ENCODE results near the gene MAPKAP1. TPM values are rescaled to one million over a fixed set of nuclear protein-coding genes. Genes with fewer than 3 reads are reported as not detected.

The MAPKAP1 gene
- total and polyA plus RNA-seq, 9 of the 15 experiments (the other 6 are each of a cell fraction or from before 2014, with no cell fraction given), result 2.6 to 82.1 (median 61.1) TPM

- Histone ChIP-seq H4K20me1 (replicated peaks; ENCODE audit: control insufficient read depth, insufficient read depth, low read length) (no peaks in the 10 kb centered on the region), H2AFZ (ENCODE audit: low read depth, low read length) (no peak overlapping the region), H3K4me1 (replicated peaks in 1 of 2; ENCODE audit: control insufficient read depth in 2 of 2, insufficient read depth in 2 of 2, low read length in 2 of 2) (no peaks in the 10 kb centered on the region; a peak in 1 of 5 replicates), H3K27me3 (ENCODE audit: control insufficient read depth in 2 of 2, insufficient read depth in 2 of 2, low read length in 2 of 2) (no peaks in the 10 kb centered on the region), H3K9me1 (ENCODE audit: control insufficient read depth, insufficient read depth, low read length) (no peaks in the 10 kb centered on the region), H3K36me3 (ENCODE audit: control insufficient read depth, insufficient read depth, low read length) (no peaks in the 10 kb centered on the region; the same call in 2 of the 3 replicates), H3K4me2 (ENCODE audit: insufficient read depth, low read length) (no peak overlapping the region), H3K79me2 (ENCODE audit: control insufficient read depth, insufficient read depth, low read length) (no peaks in the 10 kb centered on the region), H3K9me3 (replicated peaks; ENCODE audit: control insufficient read depth, insufficient read depth, low read depth, low read length) (no peaks in the 10 kb centered on the region), H3K9ac (ENCODE audit: insufficient read depth in 1 of 2, low read depth in 2 of 2, low read length in 2 of 2) (no peak overlapping the region), H3K27ac (ENCODE audit: extremely low read depth, low read depth, low read length) (no peak overlapping the region), H3K4me3 (no peak overlapping the region)
- POLR2A ChIA-PET, result no interaction called here
- FAIRE-seq (no peak), ATAC-seq (no peak), DNase-seq (ENCODE audit: extremely low read depth in 1 of 4, low spot score in 3 of 4) (no peak)
- TF ChIP-seq TCF7 (IDR thresholded peaks at IDR 0.05; ENCODE audit: borderline replicate concordance) (no peak), ASH1L (IDR thresholded peaks at IDR 0.05; ENCODE audit: borderline replicate concordance, low read depth, partially characterized antibody) (no peak), BRD9 (IDR thresholded peaks at IDR 0.05; ENCODE audit: low read depth, partially characterized antibody) (no peak), RAD51 (IDR thresholded peaks at IDR 0.05; ENCODE audit: borderline replicate concordance, low read depth) (no peak), ZNF23 (CRISPR knock-in tag; IDR thresholded peaks at IDR 0.05) (no peak), TEAD4 (IDR thresholded peaks at IDR 0.05; ENCODE audit: low read length) (no peak), TEAD4 (CRISPR knock-in tag; IDR thresholded peaks at IDR 0.05; ENCODE audit: borderline replicate concordance) (no peak), POLR2G (IDR thresholded peaks at IDR 0.05; ENCODE audit: low read depth, low read length) (no peak), TFAM (CRISPR knock-in tag; conservative IDR thresholded peaks at IDR 0.05) (no peak), TAF7 (tag; IDR thresholded peaks at IDR 0.05) (no peak), TAL1 (IDR thresholded peaks at IDR 0.05) (no peak), MCM5 (IDR thresholded peaks at IDR 0.05; ENCODE audit: low read depth) (no peak), ETV5 (CRISPR knock-in tag; IDR thresholded peaks at IDR 0.05; ENCODE audit: low read depth) (no peak), SRSF3 (IDR thresholded peaks at IDR 0.05; ENCODE audit: insufficient read depth, low read length) (no peak), ZNF76 (CRISPR knock-in tag; IDR thresholded peaks at IDR 0.05; ENCODE audit: borderline replicate concordance) (no peak)
- CTCF ChIA-PET (ENCODE audit: low intra/inter-chr PET ratio), result no interaction called here
- BruUV-seq (replicated peaks), result no TSS peak
- intact Hi-C loops (cut with micrococcal nuclease), result no loop called here
- in situ Hi-C loops (cut with MboI), result no loop called here
- 88% methylated on average over 3 of the region's 3 CpGs for WGBS (ENCODE audit: insufficient coverage, low coverage, missing lambda C conversion rate)
Measured at GRCh38 chr9:125523681-125524080, 183.3 kb downstream of the MAPKAP1 start.

Measured in K562 (cell line).